Peyer's patch (tissue), 4 donors: ENCODE results near the gene FUT7.

ENCODE experiments used
- CTCF ChIP-seq, 6 experiments: fragments of 450-650 bp in 4 of 6; fragments of 200-600 bp in 2 of 6; sonication (generic) in 1 of 6; IDR thresholded peaks; one replicate each; pipeline ENCODE4 v1.5.1; 2017 to 2019; ENCODE audit warnings: antibody characterized with exemption in 6 of 6, mild to moderate bottlenecking in 3 of 6, moderate library complexity in 1 of 6
- POLR2A ChIP-seq, 2 donors: fragments of 450-650 bp; IDR thresholded peaks; one replicate each; pipeline ENCODE4 v1.5.1; 2017; ENCODE audit warnings: antibody characterized with exemption in 2 of 2, mild to moderate bottlenecking in 2 of 2, moderate library complexity in 2 of 2

- TF ChIP-seq CTCF (IDR thresholded peaks at IDR 0.05) (no peak), POLR2A (IDR thresholded peaks at IDR 0.05) (no peak)
These were observed 17.0 kb upstream of the FUT7 start for GRCh38 chr9:137048655-137049543.
